ENCODE data around the gene STK4. TPM values are rescaled to one million over a fixed set of nuclear protein-coding genes. Genes with fewer than 3 reads are reported as not detected.
"Not testable (repeated sequence)": the region's sequence is repeated elsewhere in the genome, so short reads cannot be mapped to it uniquely, and the experiment has no call there.

The STK4 gene
- total RNA-seq, 1 donor from 2014 or later = 12.7 TPM

DNA sequence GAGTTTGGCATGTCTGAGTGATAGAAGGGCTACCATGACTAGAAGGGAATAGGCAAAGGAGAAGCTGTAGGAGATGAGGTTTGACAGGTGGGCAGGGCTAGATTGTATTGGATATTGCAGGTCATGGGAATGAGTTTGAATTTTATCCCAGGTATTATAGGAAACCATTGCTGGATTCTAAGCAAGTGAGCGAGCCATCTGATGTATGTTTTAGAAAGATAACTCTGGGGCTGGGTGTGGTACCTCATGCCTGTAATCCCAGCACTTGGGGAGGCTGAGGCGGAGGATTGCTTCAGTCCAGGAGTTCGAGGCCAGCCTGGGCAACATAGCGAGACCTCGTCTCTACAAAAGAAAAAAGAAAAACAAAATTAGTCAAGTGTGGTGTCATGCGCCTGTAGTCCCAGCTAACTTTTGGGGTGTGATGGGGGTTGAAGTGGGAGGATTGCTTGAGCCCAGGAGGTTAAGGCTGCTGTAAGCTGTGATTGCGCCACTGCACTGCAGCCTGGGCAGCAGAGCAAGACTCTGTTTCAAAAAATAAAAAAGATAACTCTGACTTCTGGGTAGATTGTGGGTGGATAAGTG is 16.9 kb downstream of the STK4 start:
- DNase-seq (ENCODE audit: low read depth in 2 of 2) = no peak

GRCh38 chr20:44988631-44989171 is 22.4 kb downstream of the STK4 start:
- DNase-seq (ENCODE audit: low read depth in 2 of 2) = no peak

GRCh38 chr20:44990425-44990824 is 24.1 kb downstream of the STK4 start:
- DNase-seq (ENCODE audit: low read depth in 2 of 2) = peak in 1 of 2 donors; percentile 8

DNA sequence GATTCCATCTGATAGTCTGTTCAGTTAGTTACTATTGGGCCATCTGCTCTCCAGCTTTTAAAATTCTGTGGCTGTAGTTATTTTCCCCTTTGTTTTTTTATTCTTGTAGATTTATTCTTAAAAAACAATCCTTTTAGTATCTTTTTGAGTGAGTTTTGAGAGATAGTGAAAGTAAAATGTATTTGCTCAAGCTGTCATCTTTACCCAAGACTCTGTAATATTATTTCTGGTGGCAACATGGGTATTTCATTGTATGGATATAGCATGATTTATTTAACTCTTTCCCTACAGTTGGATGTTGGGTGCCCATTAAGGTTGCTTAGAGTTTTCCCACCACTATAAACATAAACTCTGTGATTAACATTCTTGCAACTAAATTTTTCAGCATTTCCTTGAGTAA is 24.6 kb downstream of the STK4 start:
- no peak for DNase-seq (ENCODE audit: low read depth in 2 of 2)

DNA sequence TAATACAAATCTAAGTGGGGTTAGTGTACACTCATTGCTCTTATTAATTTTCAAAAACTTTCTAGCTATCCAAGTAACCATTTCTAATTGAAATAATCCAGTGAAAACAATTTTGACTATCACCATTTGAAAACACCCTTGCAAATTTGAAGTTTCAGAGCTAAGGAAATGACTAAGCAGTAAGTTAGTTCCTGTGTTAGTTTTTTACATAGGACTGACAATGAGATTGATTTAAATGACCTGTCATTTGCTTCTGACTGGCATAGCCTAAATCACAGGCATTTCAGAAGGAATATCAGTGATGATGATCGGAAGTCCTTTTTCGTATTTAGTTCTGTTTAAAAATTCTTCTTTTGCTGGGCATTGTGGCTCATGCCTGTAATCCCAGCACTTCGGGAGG is 27.0 kb downstream of the STK4 start:
- DNase-seq (ENCODE audit: low read depth in 2 of 2) = peak; percentile 62 to 78

DNA sequence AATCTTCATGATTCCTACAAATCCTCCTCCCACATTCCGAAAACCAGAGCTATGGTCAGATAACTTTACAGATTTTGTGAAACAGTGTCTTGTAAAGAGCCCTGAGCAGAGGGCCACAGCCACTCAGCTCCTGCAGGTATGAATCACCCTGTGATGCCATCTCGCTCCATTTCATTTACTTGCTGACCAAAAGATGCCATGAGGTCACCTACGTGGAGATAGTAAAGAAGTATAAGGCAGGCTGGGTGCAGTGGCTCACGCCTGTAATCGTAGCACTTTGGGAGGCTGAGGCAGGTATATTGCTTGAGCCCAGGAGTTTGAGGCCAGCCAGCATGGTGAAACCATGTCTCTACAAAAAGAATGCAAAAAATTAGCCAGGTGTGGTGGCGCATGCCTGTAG is 30.9 kb downstream of the STK4 start:
- DNase-seq (ENCODE audit: low read depth in 2 of 2) = no peak

GRCh38 chr20:44997668-44998067 is 31.4 kb downstream of the STK4 start:
- no peak for DNase-seq (ENCODE audit: low read depth in 2 of 2)

DNA sequence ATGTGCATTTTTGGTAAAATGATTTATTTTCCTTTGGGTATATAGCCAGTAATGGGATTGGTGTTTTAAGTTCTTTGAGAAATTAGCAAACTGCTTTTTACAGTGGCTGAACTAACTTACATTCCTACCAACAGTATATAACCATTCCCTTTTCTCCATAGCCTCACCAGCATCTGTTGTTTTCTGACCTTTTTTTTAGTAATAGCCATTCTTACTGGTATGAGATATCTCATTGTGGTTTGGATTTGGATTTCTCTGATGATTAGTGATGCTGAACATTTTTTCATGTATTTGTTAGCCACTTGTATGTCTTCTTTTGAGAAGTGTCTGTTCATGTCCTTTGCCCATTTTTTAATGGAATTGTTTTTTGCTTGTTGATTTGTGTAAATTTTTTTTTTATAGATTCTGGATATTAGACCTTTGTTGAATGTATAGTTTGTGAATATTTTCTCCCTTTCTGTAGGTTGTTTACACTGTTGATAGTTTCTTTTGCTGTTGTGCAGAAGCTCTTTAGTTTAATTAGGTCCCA is 42.3 kb downstream of the STK4 start:
- DNase-seq (ENCODE audit: low read depth in 2 of 2) = no peak

DNA sequence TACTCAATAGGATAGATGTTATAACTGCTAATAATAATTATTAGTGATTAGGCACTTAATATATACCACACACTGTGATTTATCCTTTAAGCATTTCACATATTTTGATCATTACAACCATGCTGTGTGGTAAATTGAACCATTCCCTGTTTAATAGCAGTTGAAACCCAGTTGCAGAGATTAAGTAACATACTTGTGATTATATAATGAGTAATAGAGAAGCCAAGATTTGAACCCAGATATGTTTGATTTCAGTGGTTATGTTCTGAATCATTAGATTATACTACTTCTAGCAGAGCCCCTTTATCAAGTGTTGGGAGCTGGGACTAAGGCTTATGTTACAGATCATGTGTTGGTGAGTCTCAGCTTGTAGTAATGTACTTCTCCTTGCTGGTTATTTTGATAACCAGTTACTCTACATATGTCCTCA is 44.1 kb downstream of the STK4 start:
- no peak for DNase-seq (ENCODE audit: low read depth in 2 of 2)

GRCh38 chr20:45011108-45011526 is 44.8 kb downstream of the STK4 start:
- peak; percentile 71 to 79 for DNase-seq (ENCODE audit: low read depth in 2 of 2)

- no peak for DNase-seq (ENCODE audit: low read depth in 2 of 2)
Observed at GRCh38 chr20:45012682-45013302, 46.5 kb downstream of the STK4 start.

GRCh38 chr20:45014131-45014530 is 47.8 kb downstream of the STK4 start:
- not testable (repeated sequence) for DNase-seq (ENCODE audit: low read depth in 2 of 2)

DNA sequence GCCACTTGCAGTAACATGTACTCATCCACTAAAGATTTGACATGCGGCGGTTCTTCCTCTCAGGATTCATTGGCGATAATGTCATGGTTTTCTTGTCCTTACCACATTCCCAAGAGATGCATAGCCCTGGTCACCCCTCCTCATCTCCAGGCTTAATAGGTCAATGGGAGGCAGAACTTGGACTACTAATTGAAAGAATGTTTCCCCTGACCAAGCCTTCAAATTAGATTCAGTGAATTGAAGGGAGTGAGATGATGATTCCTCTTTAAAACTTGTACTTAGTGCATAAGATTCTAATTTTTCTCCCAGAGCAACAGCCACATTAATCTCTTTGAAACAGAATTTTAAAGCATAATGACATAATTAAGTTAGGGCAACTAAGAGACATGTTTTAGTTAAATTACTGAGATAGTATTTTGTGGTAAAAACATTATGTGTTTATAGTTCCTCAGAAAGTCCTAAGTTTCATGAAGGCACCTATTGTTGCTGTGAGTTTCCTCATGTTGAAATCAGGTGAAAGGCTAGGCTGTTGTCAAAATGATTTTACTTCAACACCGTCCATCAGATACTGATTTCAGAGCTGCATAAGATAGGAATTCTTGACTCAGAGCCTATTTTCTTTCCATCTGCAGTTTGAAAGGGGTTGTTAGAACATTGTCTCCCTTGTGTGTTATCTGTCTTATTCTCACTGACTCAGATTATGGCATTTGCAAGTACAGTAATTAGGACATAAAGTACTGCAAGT is 48.5 kb downstream of the STK4 start:
- no peak for DNase-seq (ENCODE audit: low read depth in 2 of 2)

DNA sequence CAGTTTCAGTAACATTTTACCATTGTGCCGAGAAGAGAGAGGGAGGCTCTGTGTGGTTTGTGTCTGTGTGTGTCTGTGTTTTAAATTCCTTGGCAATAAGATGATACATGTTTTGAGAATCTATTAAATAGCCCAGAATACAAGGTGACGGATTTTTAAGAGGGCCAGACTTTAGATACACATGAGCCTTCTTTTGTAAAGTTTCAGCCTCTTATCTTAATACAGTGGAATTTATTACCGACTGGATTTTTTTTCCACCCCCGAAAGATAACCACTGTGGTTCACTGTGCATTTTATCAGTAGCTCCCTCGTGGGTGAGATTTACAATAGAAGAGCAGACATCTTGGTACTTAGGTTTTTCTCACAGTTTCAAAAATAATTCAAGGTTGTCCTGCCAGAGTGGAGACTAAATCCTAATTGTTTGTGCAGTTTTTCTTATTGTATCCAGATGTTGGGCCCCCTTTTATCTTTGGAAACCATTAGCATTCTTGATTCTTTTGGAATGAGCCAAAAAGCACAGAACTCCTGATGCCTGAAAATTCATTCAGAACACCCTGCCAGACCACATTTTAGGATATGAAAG is 49.9 kb downstream of the STK4 start:
- DNase-seq (ENCODE audit: low read depth in 2 of 2) = no peak

DNA sequence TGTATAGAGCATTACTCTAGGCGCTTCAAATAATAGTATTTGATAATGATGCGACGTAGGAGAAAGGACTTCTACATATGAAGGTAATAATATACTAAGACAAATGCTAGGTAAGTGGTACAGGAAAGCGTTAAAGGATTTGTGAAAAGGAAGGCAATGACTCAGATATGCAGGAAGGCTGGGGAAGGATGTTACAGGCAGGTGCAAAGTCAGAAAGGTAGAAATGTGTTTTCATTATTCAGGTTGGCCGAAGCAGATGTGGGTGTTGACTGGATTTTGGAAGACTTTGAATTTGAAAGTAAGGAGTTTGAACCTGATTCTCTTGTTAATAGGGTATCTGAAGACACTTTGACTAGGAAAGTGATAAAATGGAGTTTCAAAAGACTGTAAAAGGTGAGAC is 51.0 kb downstream of the STK4 start:
- no peak for DNase-seq (ENCODE audit: low read depth in 2 of 2)

- DNase-seq (ENCODE audit: low read depth in 2 of 2) = no peak
Observed at GRCh38 chr20:45017857-45018256, 51.5 kb downstream of the STK4 start.

DNA sequence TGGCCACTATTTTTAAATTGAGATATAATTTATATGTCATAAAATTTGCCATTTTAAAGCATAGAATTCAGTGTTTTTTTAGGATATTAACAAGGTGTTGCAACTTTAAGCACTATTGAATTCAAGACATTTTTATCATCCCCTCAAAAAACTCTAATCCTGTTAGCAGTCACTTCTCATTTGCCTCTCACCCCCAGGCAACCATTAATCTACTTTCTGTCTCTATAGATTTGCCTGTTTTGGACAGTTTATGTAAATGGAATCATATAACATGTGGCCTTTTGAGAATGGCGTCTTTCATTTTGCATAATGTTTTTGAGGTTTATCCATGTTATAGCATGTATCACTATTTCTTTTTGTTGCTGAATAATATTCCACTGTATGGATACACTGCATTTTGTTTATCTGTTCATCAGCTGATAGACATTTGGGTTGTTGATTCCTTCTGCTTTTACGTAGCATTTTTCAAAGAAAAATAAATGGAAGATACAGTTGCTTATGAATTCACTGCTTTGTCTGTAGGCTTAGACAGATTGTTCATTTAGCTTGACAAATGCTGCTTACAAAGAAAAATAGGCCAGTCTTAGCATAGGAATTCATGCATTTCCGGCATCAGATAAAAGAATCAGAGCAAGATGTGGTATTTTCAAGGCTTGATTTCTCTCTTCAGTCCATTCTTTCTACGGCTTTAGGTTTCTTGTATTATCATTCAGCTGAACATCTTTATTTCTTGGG is 52.9 kb downstream of the STK4 start:
- DNase-seq (ENCODE audit: low read depth in 2 of 2) = no peak

GRCh38 chr20:45019762-45020123 is 53.4 kb downstream of the STK4 start:
- no peak for DNase-seq (ENCODE audit: low read depth in 2 of 2)

DNA sequence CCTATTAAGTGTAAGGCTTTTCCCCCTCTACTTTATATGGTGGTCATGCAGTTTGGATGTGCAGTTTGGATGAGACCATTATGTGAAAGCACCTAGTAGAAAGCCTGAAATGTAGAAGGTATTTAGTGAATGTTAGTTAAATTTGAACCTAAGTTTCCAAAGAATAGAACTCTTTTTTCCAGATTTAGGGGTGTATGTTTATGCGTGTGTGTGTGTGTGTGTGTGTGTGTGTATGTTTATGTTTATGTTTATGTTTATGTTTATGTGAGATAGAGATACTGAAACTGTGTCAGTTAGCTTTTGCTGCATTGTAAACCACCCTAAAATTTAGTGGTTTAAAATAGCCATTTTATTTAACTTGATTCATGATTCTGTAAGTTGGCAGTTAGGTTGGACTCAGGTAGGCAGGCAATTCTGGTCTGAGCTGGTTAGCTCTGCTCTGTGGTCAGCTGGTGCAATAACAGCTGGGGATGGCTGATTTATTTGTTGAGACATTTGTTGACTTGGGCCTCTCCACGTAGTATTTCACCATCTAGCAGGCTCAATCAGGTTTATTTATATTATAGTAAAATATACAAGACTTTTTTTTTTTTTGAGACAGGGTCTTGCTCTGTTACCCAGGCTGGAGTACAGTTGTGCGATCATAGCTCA is 54.0 kb downstream of the STK4 start:
- DNase-seq (ENCODE audit: low read depth in 2 of 2) = no peak

- no peak for DNase-seq (ENCODE audit: low read depth in 2 of 2)
Observed at GRCh38 chr20:45021631-45022030, 55.3 kb downstream of the STK4 start.

- DNase-seq (ENCODE audit: low read depth in 2 of 2) = not testable (repeated sequence)
Observed at GRCh38 chr20:45023140-45023539, 56.8 kb downstream of the STK4 start.
